ENCODE measurements around the gene STX18. TPM values are rescaled to one million over a fixed set of nuclear protein-coding genes. Genes with fewer than 3 reads are reported as not detected.

The STX18 gene
- total and polyA plus RNA-seq, 2 donors (not counting 3 experiments of a cell fraction or from before 2014, with no cell fraction given): 30.7 to 31.2 TPM

GRCh38 chr4:4456816-4457578 lies 84.9 kb downstream of the STX18 start:
- H3K27me3 ChIP-seq (ENCODE audit: control insufficient read depth in 2 of 2, insufficient read depth in 2 of 2, low read length in 2 of 2): no peaks in the 10 kb centered on the region
- no peaks in the 10 kb centered on the region for H4K20me1 ChIP-seq (replicated peaks; ENCODE audit: control insufficient read depth, extremely low read depth, insufficient read depth, low read length)
- CTCF ChIA-PET: interaction anchor here (1.0 to 1.2 kb wide), 2 partner anchors 18 to 19 kb away, joined by 3 read pairs; no protein-coding TSS in a partner anchor
- no TSS peak for BruUV-seq (replicated peaks)
- POLR2A ChIA-PET: no interaction called here
- no peaks in the 10 kb centered on the region for H3K9me1 ChIP-seq (replicated peaks; ENCODE audit: control insufficient read depth, extremely low read depth, insufficient read depth, low read length)
- TF ChIP-seq POLR2A (IDR thresholded peaks at IDR 0.05; ENCODE audit: low read depth, low read length) (no peak), EZH2 (IDR thresholded peaks at IDR 0.05; ENCODE audit: borderline replicate concordance, low read depth, low read length, severe bottlenecking) (no peak), POLR2AphosphoS5 (IDR thresholded peaks at IDR 0.05; ENCODE audit: insufficient read depth, low read depth, low read length) (no peak), JUN (IDR thresholded peaks at IDR 0.05; ENCODE audit: borderline replicate concordance, insufficient read depth, insufficient read length, low read depth) (no peak), GATA2 (IDR thresholded peaks at IDR 0.05; ENCODE audit: insufficient read depth, insufficient read length, low read depth, low read length) (no peak)
- H3K4me2 ChIP-seq (ENCODE audit: insufficient read depth, low read length): no peak overlapping the region
- DNase-seq (ENCODE audit: low read depth, low spot score) (no peak), FAIRE-seq (no peak)
- no peak overlapping the region for H3K4me3 ChIP-seq (replicated peaks in 1 of 3; ENCODE audit: insufficient read depth in 1 of 3, low read depth in 1 of 3, low read length in 3 of 3)
- no peaks in the 10 kb centered on the region for H3K4me1 ChIP-seq (ENCODE audit: control insufficient read depth, extremely low read depth, insufficient read depth, low read length)
- intact Hi-C loops (cut with micrococcal nuclease) (no loop called here), dilution Hi-C loops (cut with MboI; ENCODE audit: extremely low pct_ligation_motif_present, low sequenced_read_pairs) (no loop called here)
- peaks cover 2 to 9% of the 10 kb centered on the region in 2 experiments for H3K36me3 ChIP-seq (ENCODE audit: control insufficient read depth in 2 of 2, extremely low read depth in 1 of 2, insufficient read depth in 2 of 2, low read length in 2 of 2)
- no peak overlapping the region for H2AFZ ChIP-seq (ENCODE audit: low read depth, low read length)
- no peaks in the 10 kb centered on the region for H3K9me3 ChIP-seq (replicated peaks; ENCODE audit: control insufficient read depth, insufficient read depth, low read length)
- H3K27ac ChIP-seq (ENCODE audit: insufficient read depth, low read depth, low read length): no peak overlapping the region
- no peaks in the 10 kb centered on the region for H3K79me2 ChIP-seq (ENCODE audit: control insufficient read depth, insufficient read depth, low read length)
- no peak overlapping the region for H3K9ac ChIP-seq (replicated peaks; ENCODE audit: extremely low read depth, insufficient read depth, low read length)

- DNase-seq (ENCODE audit: low read depth, low spot score) (peak; percentile 29), FAIRE-seq (peak; percentile 64)
- BruUV-seq (replicated peaks): no TSS peak
- no peaks in the 10 kb centered on the region for H3K9me1 ChIP-seq (replicated peaks; ENCODE audit: control insufficient read depth, extremely low read depth, insufficient read depth, low read length)
- intact Hi-C loops (cut with micrococcal nuclease): no loop called here
- no peaks in the 10 kb centered on the region for H3K27me3 ChIP-seq (ENCODE audit: control insufficient read depth in 2 of 2, insufficient read depth in 2 of 2, low read length in 2 of 2)
- ChIA-PET POLR2A (no interaction called here), CTCF (interaction anchor here (1.0 kb wide), 1 partner anchor 19 kb away, joined by 3 read pairs; no protein-coding TSS in a partner anchor)
- no peak overlapping the region for H3K4me3 ChIP-seq (replicated peaks in 1 of 3; ENCODE audit: insufficient read depth in 1 of 3, low read depth in 1 of 3, low read length in 3 of 3)
- dilution Hi-C loops (cut with MboI; ENCODE audit: extremely low pct_ligation_motif_present, low sequenced_read_pairs): no loop called here
- H3K4me1 ChIP-seq (ENCODE audit: control insufficient read depth, extremely low read depth, insufficient read depth, low read length): no peaks in the 10 kb centered on the region
- TF ChIP-seq POLR2AphosphoS5 (IDR thresholded peaks at IDR 0.05; ENCODE audit: insufficient read depth, low read depth, low read length) (no peak), CTCF (IDR thresholded peaks at IDR 0.05; ENCODE audit: extremely low read depth in 1 of 2, insufficient read depth in 1 of 2, low read depth in 1 of 2, low read length in 2 of 2) (no peak), POLR2A (IDR thresholded peaks at IDR 0.05; ENCODE audit: low read depth, low read length) (no peak), JUN (IDR thresholded peaks at IDR 0.05; ENCODE audit: borderline replicate concordance, insufficient read depth, insufficient read length, low read depth) (no peak), MYC (IDR thresholded peaks at IDR 0.05; ENCODE audit: low read depth, low read length) (no peak), EZH2 (IDR thresholded peaks at IDR 0.05; ENCODE audit: borderline replicate concordance, low read depth, low read length, severe bottlenecking) (no peak), GATA2 (IDR thresholded peaks at IDR 0.05; ENCODE audit: insufficient read depth, insufficient read length, low read depth, low read length) (no peak), MAX (IDR thresholded peaks at IDR 0.05; ENCODE audit: insufficient read depth, insufficient read length) (no peak), FOS (IDR thresholded peaks at IDR 0.05; ENCODE audit: borderline replicate concordance, insufficient read depth, low read length) (no peak)
- no peaks in the 10 kb centered on the region for H3K79me2 ChIP-seq (ENCODE audit: control insufficient read depth, insufficient read depth, low read length)
- H3K4me2 ChIP-seq (ENCODE audit: insufficient read depth, low read length): no peak overlapping the region
- no peak overlapping the region for H2AFZ ChIP-seq (ENCODE audit: low read depth, low read length)
- H3K27ac ChIP-seq (ENCODE audit: insufficient read depth, low read depth, low read length): peak overlapping the region; percentile 31
- H3K9ac ChIP-seq (replicated peaks; ENCODE audit: extremely low read depth, insufficient read depth, low read length): no peak overlapping the region
- no peaks in the 10 kb centered on the region for H3K9me3 ChIP-seq (replicated peaks; ENCODE audit: control insufficient read depth, insufficient read depth, low read length)
- H3K36me3 ChIP-seq (ENCODE audit: control insufficient read depth in 2 of 2, extremely low read depth in 1 of 2, insufficient read depth in 2 of 2, low read length in 2 of 2): peaks cover 2 to 9% of the 10 kb centered on the region in 2 experiments
- no peaks in the 10 kb centered on the region for H4K20me1 ChIP-seq (replicated peaks; ENCODE audit: control insufficient read depth, extremely low read depth, insufficient read depth, low read length)
Observed at GRCh38 chr4:4456351-4456750, 85.5 kb downstream of the STX18 start.
